ENCODE results near the gene CALML5.

CALML5 gene

GRCh38 chr10:5532618-5533097 is 33.3 kb upstream of the CALML5 start:
- no peak for DNase-seq

- no peak for DNase-seq
Observed at GRCh38 chr10:5532307-5532605, 32.9 kb upstream of the CALML5 start.

- DNase-seq = no peak
Observed at GRCh38 chr10:5531558-5532306, 32.4 kb upstream of the CALML5 start.

- DNase-seq = no peak
Observed at GRCh38 chr10:5530846-5531557, 31.6 kb upstream of the CALML5 start.

- DNase-seq = no peak
Observed at GRCh38 chr10:5530412-5530806, 31.0 kb upstream of the CALML5 start.

GRCh38 chr10:5529702-5530411 is 30.5 kb upstream of the CALML5 start:
- no peak for DNase-seq

- DNase-seq = no peak
Observed at GRCh38 chr10:5528989-5529701, 29.8 kb upstream of the CALML5 start.

GRCh38 chr10:5527332-5528200 is 28.2 kb upstream of the CALML5 start:
- peak; percentile 50 for DNase-seq

GRCh38 chr10:5526691-5527331 is 27.4 kb upstream of the CALML5 start:
- DNase-seq = no peak

GRCh38 chr10:5525561-5526341 is 26.4 kb upstream of the CALML5 start:
- DNase-seq = no peak

GRCh38 chr10:5524641-5525560 is 25.5 kb upstream of the CALML5 start, which contains the start of gene CALML3:
CALML3 (plus strand) TSS chr10:5524961; CDS start chr10:5525086, 125 bp downstream.
- DNase-seq = no peak

- DNase-seq = no peak
Observed at GRCh38 chr10:5523796-5524574, 24.6 kb upstream of the CALML5 start.

- DNase-seq = no peak
Observed at GRCh38 chr10:5522913-5523560, 23.7 kb upstream of the CALML5 start.

- DNase-seq = no peak
Observed at GRCh38 chr10:5519054-5519453, 19.7 kb upstream of the CALML5 start.

- peak; percentile 79 for DNase-seq
Observed at GRCh38 chr10:5518143-5518542, 18.8 kb upstream of the CALML5 start.

- DNase-seq = no peak
Observed at GRCh38 chr10:5517546-5517945, 18.2 kb upstream of the CALML5 start.

GRCh38 chr10:5515948-5516761 is 16.8 kb upstream of the CALML5 start:
- no peak for DNase-seq

Data from NCI-H774 (cell line).